Femur (tissue), 1 donor: Measurements from ENCODE around the gene TGFB2.

Source experiments
- DNase-seq: peaks from one replicate; pipeline ENCODE4 v3.0.0-alpha.2; 2017

Gene TGFB2

DNA sequence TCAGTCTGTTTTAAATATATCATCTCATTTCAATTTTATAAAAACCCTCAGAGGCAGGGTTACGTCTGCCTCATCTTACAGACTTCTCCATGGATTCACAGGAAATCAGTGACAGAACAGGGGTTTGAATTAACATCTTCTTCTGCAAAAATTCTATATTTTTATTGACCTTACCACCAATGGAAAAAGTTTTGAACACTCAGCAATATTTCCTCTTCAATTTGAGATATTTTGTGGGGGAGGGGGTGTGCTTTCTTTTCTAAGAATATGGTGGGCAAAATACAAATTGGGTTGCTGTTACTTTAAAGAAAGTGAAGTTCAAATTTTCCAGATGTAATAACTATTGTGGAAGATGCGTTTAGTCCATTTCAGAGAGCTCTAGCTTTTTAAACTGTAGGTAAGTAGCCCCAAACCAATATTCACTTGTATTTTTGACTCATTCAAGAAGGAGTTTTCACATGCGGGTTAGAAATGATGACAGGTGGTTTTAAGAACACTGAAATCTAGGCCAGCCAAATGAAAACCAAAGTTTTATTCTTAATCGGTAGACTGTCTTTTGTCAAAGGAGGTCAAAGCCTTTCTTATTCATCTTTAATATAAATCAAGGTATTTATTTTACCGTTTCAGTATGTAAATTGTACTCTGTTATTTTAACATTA is 17.4 kb downstream of the TGFB2 start:
- no peak for DNase-seq

- no peak for DNase-seq
Measured at GRCh38 chr1:218363141-218363540, 18.0 kb downstream of the TGFB2 start.

- DNase-seq = no peak
Measured at GRCh38 chr1:218364028-218364710, 19.0 kb downstream of the TGFB2 start.

- DNase-seq = no peak
Measured at GRCh38 chr1:218365226-218365999, 20.3 kb downstream of the TGFB2 start.

GRCh38 chr1:218366322-218367052 is 21.4 kb downstream of the TGFB2 start:
- DNase-seq = no peak

DNA sequence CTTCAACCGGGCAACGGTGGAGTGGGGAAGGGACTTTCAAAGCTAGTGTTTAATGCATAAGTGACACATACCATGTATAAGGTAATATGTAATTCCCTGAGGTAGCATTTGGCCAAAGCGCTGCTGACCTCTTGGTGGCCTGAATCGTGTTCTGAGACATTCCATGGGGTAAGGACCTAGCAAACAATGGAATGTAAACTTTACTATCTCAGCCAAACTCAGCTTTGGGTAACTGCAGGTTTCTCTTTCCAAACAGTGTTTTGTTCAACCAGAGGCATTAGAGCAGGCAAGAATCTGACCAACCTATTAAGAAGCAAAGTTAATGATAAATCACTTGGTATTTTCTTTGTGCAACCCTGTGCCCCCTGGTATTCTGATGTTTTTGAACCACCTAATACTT is 22.0 kb downstream of the TGFB2 start:
- DNase-seq = no peak

DNA sequence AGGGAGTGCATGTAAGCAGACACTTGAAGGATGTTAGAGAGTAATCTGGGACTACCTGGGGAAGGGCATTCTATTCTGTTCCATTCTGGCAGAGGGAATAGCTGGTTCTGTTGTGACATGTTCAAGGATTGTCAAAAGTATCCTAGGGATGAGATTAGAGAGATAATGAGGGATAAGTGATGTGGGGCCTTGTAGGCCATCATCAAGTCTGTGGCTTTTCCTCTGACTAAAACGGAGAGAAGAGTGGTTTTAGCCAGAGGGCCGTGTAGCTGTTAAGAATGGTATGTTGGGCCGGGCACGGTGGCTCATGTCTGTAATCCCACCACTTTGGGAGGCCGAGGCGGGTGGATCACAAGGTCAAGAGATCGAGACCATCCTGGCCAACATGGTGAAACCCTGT is 23.6 kb downstream of the TGFB2 start:
- no peak for DNase-seq

GRCh38 chr1:218369688-218370511 is 24.8 kb downstream of the TGFB2 start:
- no peak for DNase-seq

- peak; percentile 76 for DNase-seq
Measured at GRCh38 chr1:218371927-218372672, 27.0 kb downstream of the TGFB2 start.

GRCh38 chr1:218374401-218375353 is 29.5 kb downstream of the TGFB2 start:
- peak; percentile 51 for DNase-seq

DNA sequence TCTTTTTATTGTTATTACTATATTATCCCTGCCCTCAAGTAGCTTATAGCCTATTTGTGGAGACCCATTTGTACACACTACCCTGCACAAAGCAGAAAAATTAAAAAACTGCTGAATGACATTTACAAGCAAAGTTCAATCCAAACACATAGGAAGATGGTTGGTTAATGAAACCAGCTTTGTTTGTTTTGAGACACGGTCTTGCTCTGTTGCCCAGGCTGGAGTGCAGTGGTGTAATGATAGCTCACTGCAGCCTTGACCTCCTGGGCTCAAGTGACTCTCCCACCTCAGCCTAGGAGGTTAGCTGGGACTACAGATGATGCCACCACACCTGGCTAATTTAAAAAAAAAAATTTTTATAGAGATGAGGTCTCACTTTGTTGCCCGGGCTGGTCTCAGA is 31.6 kb downstream of the TGFB2 start:
- DNase-seq = no peak

GRCh38 chr1:218377143-218377660 is 32.1 kb downstream of the TGFB2 start:
- DNase-seq = peak; percentile 48

DNA sequence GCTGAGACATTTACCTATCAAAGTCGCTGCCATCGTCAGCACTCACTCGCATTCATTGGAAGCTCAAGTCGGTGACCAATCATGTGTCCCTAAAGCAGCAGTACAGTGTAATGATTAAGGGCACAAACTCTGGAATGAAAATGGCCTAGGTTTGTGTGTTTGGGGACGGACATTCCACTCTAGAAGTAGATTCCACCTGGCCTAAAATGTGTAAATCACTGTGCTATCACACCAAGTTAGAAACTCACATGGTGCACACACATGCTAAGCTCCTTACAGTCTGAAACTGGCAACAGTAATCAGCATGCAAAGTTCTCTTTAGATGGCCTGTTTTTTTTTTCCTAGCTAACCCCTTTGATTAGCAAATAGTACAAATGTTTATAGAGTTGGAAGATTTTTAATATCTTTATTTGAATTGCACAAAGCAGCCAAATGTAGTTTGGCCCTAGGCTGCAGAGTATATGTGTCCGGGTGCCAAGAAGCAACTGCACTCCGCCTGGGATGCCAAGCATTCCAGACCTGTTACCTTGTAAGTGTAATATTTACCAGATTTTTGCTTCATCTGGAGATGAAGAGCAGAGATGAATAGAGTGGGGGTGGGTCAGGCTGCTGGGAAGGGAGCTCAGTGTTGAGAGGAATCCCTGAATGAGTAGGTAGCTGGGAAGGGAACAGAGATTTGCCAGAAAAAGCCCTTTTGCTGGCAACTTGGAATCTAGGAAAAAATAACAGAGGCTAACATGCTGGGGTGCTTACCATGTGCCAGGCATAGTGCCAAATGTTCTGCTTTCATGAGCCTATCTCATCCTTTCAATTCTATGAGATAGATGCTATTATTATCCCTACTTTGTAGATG is 35.2 kb downstream of the TGFB2 start:
- DNase-seq = peak; percentile 55

DNA sequence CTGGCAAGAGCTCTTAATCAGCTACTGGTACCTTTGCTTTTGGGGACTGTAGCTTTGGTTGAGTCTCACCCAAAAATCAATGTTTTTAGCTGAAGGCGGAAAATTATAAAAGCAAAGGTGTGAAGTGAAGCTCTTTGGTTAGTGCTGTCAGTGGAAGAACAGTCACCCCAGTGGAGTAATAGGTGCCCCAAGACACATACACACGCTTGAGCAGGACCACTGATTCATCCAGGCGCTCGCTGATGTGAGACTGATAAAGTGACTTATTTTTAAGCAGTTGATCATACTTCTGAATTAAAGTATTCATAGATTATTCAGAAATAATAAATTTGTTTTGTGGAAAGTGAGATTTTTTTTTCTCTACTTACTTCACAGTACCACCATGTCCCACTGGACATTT is 37.1 kb downstream of the TGFB2 start:
- no peak for DNase-seq

DNA sequence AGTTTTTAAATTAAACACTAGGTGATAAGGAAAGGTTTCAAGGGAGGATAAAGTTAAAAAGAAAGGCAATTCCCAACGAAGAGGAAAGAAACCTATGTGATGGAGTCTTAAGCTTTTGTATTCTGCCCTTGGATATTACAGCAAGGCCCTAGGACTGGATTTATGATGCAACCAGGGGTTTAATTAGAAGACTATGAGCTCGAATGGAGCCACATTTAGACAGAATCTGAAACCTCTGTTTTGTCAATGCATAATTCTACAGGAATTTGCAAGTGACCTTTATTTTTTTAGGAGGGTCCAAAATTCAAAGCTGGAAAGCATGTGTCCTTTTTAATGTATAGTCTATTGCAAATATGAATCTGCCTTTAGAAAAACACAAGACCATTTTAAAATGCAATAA is 37.9 kb downstream of the TGFB2 start:
- DNase-seq = no peak

- DNase-seq = no peak
Measured at GRCh38 chr1:218383681-218384080, 38.5 kb downstream of the TGFB2 start.

- DNase-seq = no peak
Measured at GRCh38 chr1:218384581-218384993, 39.5 kb downstream of the TGFB2 start.

DNA sequence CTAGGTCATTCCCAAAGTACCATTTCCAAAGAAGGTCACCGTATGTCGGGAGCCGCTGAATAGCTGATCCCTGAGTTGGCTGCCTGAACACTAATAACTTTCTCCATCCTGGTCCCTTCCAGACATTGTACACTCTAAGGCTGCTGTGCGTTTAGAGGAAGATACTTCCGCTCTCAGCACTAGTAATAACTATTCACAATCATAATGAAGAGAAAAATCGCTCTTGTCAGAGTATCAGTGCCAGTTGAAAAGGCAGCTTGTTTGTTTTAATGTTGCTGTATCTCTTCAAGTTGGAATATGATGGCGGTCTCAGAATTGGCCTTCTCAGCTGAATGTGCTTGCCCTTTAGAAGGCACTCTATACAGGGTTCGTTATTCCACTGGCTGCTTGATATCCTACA is 43.5 kb downstream of the TGFB2 start:
- DNase-seq = no peak

- DNase-seq = no peak
Measured at GRCh38 chr1:218390618-218391017, 45.5 kb downstream of the TGFB2 start.
